Activated gamma-delta T cell treated with Interleukin-2 at 50 U/mL for 16 hours (primary cell): ENCODE data around the gene INSR.
"Not testable (repeated sequence)": the region's sequence is repeated elsewhere in the genome, so short reads cannot be mapped to it uniquely, and the experiment has no call there.

Experiments
- DNase-seq: peaks from one replicate; pipeline ENCODE4 v3.0.0-alpha.2; 2020

The INSR gene

DNA sequence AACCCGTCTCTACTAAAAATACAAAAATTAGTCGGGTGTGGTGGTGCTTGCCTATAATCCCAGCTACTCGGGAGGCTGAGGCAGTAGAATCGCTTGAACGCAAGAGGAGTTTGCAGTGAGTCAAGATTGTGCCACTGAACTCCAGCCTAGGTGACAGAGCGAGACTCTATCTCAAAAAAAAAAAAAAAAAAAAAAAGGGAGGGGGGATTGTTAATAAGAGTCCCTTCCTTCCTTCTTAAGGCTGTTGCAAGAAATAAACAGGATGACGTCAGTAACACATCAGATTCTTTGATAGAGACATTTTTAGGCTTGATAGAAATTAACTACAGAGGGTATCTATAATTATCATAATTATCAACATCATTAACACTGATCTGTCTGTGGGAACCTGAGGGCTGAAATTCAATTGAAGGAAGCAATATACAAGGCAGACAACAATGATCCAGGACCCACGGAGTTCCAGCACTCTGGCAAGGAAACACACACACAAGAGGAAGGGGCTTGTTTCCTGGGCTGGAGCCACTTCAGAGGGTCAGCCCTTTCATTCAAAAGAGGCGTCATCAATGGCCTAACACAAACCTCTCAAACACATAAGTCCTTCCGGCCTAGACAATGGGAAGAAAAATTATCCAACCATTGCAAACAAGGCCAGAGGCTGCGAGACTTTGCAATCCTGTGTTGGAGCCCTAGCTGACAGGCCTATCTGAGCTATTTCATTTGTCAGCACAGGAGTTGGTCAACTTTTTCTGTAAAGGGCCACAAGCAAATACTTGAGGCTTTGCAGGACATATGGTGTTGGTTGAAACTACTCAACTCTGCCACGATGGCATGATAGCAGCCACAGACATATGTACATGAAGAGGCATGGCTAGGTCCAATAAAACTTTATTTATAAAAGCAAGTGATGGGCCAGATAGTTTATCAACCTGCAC, 105.2 kb downstream of the INSR start:
- DNase-seq, result no peak

GRCh38 chr19:7187605-7188339, 106.4 kb downstream of the INSR start:
- no peak for DNase-seq

DNA sequence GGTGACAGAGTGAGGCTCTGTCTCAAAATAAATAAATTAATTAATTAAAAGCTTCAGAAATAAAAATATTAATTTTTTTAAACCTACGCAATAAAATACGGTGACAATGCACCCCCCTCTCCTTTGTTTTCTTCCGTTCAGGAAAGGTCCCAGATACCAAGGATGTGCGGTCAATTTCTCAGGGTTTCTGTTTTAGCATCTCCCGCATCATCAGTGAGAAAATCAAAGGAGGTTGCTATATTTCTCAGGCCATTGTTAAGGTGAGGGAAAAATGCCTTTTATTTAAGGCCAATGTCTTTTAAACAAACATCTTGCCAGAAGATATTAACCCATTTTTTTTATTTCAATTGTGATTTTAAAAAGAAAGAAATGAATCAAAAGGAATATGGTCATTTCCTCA, 111.7 kb downstream of the INSR start:
- no peak for DNase-seq

DNA sequence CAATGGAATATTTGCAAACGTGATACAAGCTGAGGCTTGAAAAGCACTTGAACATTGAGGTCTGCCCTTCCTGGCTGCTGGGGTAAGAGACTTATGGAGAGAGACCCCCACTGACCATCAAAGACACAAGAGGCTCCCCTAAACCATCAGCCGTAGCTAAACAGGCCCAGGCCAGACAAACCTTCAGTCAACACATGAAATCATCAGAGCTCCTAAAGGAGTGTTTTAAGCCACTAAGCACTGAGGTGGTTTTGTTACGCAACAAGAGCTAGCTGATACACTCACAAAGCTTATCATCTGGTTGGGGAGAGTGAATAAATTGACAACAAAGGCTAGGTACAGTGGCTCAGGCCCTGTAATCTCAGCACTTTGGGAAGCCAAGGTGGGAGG, 114.3 kb downstream of the INSR start:
- DNase-seq, result no peak

DNA sequence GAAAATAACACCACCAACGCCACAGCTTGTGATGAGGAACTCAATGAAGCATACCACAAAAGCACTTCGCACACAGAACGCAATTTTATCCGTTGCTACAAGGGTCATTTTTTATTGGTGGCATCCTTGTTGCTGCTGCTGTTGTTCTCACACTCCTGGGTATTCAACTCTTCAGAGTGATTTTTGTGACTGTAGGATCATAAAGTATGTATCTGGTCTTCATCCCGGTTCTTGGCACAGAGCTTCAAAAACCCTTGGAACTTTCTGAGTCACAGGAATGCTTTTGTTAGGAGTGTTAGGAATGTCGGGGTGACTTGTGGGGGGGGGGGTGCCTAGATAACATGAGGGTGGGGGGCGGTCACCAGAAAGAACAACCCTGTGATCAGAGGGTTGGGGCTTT, 116.3 kb downstream of the INSR start:
- DNase-seq, result no peak

DNA sequence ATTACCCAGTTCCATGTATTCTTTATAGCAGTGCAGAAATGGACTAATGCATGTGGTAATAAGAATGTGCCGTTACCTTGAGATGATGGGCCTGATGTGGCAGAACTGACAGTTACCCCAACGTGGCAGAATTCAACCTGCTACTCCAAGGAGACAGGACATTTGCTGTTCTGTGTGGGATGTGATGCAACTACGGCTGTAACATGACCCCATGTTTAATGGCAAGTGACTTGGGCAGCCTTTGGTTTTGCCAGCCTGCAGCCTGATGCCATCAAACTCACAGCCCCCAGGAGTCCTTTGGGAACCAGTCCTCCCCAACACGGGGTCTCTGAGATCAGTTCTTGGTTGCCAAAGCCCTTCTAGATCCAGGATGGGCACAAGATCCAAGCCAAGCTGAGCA, 117.4 kb downstream of the INSR start:
- DNase-seq, result no peak

DNA sequence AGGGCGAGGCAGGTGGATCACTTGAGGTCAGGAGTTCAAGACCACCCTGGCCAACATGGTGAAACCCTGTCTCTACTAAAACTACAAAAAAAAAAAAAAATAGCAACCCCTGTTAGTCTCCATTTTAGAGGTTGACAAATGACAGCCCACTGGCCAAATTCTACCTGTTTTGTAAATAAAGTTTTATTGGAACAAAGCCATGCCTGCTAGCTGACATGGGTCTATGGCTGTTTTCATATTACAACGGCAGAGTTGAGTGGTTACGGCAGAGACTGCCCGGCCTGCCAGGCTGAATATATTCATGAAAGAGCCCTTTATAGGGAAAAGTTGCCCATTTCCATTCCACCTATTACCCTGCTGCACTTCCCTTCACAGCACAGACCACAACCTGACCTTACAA, 121.4 kb downstream of the INSR start:
- DNase-seq, result no peak

- no peak for DNase-seq
These were observed 123.2 kb downstream of the INSR start for GRCh38 chr19:7170983-7171382.

GRCh38 chr19:7168941-7169340, 125.3 kb downstream of the INSR start:
- no peak for DNase-seq

GRCh38 chr19:7161292-7161691, 132.9 kb downstream of the INSR start:
- no peak for DNase-seq

DNA sequence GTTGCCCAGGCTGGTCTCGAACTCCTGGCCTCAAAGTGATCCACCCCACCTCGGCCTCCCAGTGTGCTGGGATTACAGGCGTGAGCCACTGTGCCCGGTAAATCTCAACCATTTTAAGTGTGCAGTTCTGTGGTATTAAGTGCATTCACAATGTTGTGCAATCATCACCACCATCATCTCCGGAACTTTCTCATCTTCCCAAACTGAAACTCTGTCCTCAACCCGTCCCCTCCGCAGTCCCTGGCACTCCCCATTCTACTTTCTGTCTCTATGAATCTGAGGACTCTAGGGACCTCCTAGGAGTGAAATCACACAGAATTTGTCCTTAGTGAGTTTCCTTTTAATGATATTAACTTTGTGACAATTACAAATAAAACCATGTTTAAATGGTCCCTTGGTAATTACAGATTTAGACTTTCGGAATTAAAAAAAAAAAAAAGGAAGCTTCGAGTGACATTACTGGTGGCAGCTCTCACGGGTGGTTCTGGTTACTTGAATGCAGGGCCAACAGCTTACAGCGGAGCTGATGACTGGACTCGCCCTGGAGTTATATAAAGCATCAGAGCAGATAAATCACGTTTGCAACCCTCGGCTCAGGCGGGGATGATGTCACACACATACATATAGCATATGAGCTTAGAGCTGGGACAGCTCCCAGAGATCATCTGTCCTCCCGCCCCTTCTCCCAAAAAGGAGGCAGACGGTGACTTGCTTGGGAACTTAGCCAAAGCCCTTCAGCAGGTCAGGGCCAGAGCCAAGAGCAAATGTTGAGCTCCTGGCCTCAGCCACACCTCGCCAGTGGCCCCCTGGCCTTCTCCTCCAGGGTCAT, 134.9 kb downstream of the INSR start:
- no peak for DNase-seq

- no peak for DNase-seq
These were observed 141.2 kb downstream of the INSR start for GRCh38 chr19:7153022-7153421.

DNA sequence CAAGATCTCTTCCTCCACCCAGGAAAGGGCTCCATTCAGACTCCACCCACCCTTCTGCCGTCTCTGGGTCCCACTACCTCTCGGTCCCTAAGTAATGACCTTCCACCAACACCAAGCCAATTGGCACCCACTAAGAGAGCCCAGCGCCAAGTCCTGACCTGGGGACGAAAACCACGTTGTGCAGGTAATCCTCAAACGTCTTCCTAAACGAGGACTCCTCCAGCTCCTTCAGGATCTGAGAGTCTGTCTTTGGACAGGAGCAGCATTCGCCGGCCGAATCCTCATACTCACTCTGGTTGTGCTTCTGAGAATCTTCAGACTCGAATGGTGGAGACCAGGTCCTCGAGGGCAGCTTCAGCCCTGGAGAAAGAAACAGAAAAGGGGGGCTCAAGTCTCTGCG, 141.6 kb downstream of the INSR start:
- DNase-seq, result no peak

- no peak for DNase-seq
These were observed 144.1 kb downstream of the INSR start for GRCh38 chr19:7149956-7150705.

GRCh38 chr19:7147119-7147675, 147.0 kb downstream of the INSR start:
- DNase-seq, result not testable (repeated sequence)

DNA sequence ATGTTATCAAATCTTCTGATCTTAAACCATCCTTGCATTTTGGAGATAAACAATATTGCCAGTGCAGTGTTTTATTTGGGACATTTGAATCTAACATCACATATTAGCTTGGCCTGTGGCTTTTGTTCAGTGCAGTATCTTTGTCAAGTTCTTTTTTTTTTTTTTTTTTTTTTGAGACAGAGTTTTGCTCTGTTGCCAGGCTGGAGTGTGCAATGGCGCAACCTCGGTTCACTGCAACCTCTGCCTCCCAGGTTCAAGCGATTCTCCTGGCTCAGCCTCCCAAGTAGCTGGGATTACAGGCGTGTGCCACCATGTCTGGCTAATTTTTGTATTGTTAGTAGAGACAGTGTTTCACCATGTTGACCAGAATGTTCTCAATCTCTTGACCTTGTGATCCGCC, 148.1 kb downstream of the INSR start:
- not testable (repeated sequence) for DNase-seq

DNA sequence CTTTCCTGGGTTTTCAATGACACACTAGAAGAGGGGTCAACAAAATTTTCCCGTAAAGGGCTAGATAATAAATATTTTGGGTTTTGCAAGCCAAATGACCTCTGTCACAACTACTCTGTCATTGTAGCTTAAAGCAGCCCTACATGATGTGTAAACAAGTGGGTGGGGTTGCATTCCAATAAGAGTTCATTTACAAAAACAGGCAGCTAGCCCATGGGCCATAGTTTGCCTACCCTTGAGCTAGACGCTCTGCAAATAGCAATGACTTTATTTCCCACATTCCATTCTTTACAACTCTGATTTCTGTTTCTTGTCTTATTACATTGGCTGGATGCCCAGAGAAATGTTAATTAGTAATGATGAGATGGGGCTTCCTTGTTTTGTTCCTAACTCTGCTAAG, 148.7 kb downstream of the INSR start:
- no peak for DNase-seq

GRCh38 chr19:7142771-7143170, 151.4 kb downstream of the INSR start:
- no peak for DNase-seq

DNA sequence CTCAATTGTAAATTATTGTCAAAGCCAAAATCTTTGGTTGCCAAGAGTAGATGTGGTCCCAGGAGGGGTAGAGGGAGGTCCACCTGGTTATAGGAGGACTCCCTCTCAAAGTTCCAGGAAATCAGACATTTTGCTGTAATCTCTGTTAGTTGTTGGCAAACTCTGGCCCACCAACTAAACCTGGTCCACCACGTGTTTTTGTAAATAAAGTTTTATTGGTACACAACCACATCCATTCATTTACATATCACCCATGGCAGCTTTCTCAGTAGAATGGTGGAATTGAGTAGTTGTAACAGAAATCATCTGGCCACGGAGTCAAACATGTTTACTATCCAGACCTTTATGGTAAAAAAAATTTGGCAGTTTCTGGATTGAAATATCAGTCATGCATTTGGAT, 154.1 kb downstream of the INSR start:
- no peak for DNase-seq

GRCh38 chr19:7139095-7139494, 155.1 kb downstream of the INSR start:
- DNase-seq, result no peak

GRCh38 chr19:7138402-7138801, 155.8 kb downstream of the INSR start:
- DNase-seq, result no peak

DNA sequence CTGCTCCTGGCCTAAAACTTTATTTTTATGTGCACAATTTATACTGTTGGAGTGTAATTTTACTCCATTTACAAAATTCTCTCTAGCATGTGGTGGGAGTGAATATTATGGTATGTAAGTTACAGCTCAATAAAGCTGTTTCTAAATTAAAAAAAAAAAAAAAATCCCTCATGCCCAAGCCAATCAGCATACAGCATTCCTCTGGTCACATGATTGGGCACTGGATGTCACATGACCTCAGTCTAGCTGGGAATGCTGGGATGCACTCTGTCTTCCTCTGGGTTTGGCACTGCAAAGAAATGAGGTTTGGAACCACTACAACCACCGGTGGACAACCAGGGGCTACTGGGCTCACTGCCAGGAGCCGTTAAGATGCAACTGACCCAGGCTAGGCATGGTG, 157.1 kb downstream of the INSR start:
- no peak for DNase-seq
